Measurements from ENCODE around the gene PCDHA1.

Gene PCDHA1

DNA sequence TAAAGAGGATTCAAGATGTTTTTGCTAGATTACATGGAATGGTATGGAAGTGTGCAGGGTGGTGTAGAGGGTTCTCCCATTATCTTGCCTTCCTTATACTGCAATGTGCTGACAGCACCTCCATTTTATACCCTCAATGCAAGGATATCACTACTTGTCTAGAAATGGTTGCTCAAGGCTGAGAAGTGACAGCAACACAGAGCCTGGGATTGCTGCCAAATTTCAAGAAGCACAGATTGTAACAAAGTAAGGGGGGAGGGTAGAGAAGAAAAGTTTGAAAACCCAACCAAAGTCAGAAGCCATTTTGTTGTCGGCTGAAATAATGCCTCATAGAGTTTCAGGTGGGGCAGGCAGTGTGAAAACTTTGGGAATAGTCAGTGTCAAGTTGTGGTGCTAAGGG, 210.1 kb downstream of the PCDHA1 start:
- DNase-seq = no peak

- DNase-seq = no peak
Observed at GRCh38 chr5:140998921-140999410, 213.0 kb downstream of the PCDHA1 start.

GRCh38 chr5:141001446-141001843, 215.5 kb downstream of the PCDHA1 start:
- DNase-seq = no peak

- no peak for DNase-seq
Observed at GRCh38 chr5:141001844-141002604, 216.1 kb downstream of the PCDHA1 start.

- no peak for DNase-seq
Observed at GRCh38 chr5:141002605-141002965, 216.6 kb downstream of the PCDHA1 start.

GRCh38 chr5:141003031-141003430, 217.1 kb downstream of the PCDHA1 start:
- no peak for DNase-seq

DNA sequence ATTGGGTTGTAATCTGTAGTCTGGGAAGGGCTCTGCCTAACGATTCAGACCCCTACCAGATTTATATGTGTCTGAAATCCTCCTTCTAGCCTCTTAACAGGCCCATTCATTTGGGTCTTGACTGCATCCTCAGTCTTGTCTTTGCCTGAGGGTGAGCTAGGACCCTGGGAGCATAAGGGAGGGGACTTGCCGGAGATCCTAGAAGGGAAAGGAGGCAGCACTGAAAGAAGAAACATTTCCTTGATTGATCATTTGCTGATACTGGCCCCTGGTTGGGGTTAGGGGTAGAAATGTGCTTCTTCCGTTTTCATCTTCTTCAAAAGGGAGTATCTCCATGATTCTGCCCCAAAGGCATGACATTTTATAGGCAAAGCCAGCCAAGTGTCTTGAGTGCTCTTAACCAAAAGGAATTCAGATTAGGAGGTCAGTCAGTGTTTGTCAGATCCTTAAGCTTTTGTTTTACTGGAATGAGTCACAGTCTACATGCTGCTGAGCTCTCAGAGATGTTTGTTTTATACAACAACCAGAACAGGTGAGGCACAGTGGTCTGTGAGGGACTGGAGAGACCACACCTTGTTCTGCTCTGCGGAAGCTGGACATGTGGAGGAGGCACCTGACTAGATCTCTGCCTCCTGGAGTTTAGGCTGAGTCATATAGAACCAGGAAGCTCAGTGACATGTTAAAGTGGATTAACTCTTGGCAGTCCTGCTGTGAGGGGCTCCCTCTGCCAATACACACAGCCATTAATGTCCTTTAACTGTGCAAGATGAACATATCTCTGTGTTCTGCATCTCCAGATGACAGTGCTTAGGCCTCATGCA, 218.1 kb downstream of the PCDHA1 start:
- DNase-seq = no peak

- no peak for DNase-seq
Observed at GRCh38 chr5:141007791-141008190, 221.9 kb downstream of the PCDHA1 start.

- no peak for DNase-seq
Observed at GRCh38 chr5:141010047-141010793, 224.3 kb downstream of the PCDHA1 start.

DNA sequence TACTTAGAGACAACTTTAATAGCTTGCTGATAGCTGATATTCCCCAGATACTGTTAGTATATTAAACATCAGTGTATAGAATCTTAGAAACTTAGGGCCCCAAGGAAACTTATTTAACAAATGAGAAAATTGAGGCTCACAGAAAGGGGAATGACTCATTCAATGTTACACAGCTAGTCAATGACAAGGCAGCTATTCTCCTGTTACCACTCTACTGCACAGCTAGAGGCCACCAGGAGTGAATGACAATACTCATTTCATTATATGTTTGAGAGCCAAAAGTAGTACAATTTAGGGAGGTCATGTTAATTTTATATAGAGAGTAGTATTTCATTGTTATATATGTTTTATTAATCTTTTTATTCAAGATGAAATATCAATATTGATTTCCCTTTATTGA, 232.0 kb downstream of the PCDHA1 start:
- DNase-seq = no peak

DNA sequence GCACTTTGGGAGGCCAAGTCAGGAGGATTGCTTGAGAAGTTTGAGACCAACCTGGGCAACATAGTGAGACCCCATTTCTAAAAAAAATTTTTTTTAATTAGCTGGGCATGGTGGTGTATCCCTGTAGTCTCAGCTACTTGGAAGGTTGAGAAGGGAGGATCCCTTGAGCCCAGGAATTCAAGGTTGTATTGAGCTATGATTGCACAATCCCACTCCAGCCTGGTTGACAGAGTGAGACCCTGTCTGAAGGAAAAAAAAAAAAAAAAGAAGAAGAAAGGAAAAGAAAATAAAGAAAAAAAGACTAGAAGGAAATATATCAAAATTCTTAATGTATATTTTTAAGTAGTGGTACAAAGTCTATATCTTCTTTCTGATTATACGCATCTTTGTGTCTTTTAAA, 236.4 kb downstream of the PCDHA1 start:
- no peak for DNase-seq

GRCh38 chr5:141031006-141031405, 245.1 kb downstream of the PCDHA1 start:
- no peak for DNase-seq

DNA sequence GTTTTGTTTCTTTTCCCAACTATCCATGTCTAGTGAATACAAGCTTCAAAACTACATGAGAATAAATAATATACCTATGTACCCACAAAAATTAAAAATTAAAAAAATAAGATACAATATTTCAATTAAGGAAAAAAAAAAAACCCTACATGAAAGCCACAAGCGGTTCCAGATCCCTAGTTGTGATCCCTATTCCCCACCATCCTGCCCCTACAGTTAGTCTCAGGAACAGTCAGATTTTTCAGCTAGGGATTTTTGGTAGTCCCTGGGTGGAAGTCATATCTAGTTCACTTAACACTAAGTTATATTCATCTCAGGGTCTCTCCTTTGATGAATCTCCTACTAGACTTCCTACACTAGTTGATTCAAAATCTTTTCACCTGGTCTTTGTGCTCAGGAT, 246.7 kb downstream of the PCDHA1 start:
- no peak for DNase-seq

DNA sequence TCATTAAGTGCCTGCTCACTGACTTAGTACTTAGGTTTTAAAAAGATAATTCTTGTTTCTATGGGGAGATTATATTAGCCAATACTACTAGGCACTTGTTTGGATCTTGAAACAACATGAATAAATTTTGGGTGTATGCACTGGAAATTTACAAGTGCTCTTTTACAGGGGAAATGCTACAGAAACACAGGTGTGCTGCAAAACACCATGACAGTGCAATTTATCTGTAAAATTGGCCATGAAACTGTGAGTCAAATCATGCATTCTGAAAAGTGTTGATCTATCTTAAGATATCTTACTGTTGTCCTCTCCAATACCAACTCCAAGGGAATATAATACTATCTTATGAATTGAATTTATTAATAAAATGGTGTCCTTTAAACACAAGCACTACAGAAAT, 253.1 kb downstream of the PCDHA1 start:
- no peak for DNase-seq

GRCh38 chr5:141039517-141039916, 253.6 kb downstream of the PCDHA1 start:
- DNase-seq = no peak

DNA sequence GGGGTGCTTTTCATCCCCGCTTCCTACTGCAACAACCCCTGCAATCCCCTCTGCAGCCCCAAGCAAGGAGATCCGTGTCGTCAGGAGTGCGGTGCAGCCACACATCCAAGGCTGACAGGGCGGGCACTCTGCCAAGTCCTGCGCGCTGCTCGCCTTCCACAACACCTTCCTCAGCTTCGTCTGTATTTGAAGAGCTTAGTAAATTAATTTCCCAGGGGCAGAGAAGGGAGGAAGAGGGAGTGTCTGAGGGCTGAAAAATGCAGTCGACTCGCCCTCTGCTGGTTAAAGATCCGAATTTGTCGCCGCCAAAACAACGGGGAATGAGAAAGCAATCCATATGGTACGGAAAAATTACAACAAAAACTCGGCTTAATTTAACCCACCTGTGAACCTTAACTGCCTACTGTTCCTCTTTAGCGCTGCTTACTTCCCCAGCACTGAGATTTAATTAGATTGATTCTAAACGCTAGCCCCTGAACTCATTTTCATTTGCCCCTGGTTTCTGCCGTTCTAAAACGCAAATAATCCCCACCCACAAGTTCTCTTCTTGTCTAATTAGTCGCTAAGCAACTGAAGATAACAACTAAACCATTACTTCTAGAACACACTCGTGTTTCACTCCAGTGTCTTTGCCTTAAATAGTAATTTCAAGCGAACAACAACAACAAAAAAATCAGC, 254.3 kb downstream of the PCDHA1 start:
- DNase-seq = no peak

DNA sequence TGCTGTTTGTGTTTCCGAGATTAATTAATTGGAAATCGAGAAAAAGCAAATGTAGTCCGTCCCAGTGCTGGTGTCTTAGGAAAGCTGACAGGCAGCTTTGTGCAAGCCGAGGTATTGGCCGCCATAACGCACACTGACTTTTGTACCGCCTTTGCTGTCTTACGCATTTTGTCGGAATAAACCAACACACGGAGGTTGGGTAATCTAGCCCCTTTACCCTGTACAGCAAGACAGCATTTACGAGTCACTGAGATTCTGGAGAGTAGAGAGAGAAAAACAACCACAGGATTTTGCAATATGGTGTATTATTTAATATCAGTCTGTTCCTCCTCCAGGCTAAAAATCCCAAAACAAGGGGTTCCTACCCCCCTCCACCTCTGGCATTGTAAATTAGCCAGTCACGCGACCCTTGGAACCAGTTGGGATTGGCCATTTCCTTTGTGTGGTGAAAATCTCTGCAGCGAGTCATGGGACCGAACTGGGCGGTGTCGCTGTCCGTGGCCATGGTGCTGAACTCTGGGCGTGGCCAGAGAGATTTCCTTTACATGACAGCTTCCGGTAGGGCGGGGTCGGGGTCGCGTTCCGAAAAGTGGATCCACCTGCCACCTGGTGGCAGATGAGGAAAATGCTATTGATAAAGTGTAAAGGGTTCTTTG, 255.0 kb downstream of the PCDHA1 start:
- peak; percentile 46 for DNase-seq

DNA sequence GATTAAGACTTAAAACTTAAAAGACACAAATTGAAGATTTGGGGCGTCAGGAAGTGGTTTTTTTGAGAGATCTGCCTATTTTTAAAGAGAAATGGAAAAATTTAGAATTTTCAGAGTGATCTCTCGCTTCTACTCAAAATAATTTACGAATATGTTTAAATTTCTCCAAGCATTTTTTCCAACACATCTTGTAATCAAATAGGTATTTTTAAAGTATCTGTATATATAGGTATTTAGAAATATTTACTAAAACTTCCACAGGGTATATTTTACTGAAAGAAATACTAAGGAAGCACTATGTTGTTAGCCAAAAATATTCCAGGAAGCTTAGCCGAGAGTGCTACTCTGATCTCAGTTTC, 255.5 kb downstream of the PCDHA1 start:
- DNase-seq = no peak

GRCh38 chr5:141042555-141042954, 256.6 kb downstream of the PCDHA1 start:
- no peak for DNase-seq

DNA sequence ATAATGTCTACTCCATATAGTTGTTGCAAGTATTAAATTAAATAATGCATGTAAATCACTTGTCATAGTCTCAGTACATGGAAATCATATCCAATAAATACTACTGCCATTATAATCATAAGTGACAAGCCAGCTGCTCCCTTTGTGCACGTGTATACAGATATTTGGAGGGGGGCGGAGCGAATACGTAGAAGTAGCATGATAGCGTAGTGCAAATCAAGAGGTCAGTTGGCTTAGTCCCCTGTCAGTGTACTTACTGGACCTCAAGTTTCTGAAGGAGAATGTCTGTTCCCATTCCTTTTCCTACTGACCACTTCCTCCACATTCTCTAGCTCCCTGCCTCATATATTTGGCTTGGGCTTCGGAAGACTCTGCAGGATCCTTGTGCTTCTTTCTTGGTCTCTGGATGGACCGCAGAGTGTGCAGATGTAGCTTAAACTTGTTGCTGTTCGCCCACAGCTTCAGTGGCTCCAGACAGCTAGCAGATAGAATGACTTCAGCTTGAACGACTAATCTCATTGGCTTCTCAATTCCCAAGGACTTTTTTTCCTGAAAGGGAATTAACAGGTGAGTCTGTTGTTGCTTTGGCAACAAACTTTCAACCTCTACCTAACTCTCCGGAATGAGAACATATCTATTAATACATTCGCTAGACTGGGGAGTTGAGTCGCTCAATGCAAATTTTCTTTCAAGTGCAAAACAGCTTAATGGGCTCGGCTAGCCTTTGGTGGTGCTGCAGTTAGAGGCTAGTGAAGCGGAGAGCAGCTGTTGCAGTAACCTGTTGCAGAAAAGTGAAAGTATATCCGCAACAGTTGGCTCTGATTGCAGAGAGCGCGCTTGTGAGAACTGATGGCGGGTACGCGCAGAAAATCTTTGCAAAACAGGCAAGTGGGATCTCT, 264.9 kb downstream of the PCDHA1 start, which contains the start of gene PCDHB1:
Gene PCDHB1 (plus strand): TSS at position 753 of the 899 bp plus-strand sequence. CDS start 97 bp downstream, at position 850.
- no peak for DNase-seq

- DNase-seq = no peak
Observed at GRCh38 chr5:141051521-141051866, 265.6 kb downstream of the PCDHA1 start.

Measured in CD4-positive, alpha-beta T cell treated with Interleukin-6 for 4 hours (primary cell).